ENCODE data around the gene ETV5. TPM values are rescaled to one million over a fixed set of nuclear protein-coding genes. Genes with fewer than 3 reads are reported as not detected.

Gene ETV5
- total and polyA plus RNA-seq, 2 of the 4 experiments (the other 2 are of a cell fraction): 15.7 to 20.1 TPM

DNA sequence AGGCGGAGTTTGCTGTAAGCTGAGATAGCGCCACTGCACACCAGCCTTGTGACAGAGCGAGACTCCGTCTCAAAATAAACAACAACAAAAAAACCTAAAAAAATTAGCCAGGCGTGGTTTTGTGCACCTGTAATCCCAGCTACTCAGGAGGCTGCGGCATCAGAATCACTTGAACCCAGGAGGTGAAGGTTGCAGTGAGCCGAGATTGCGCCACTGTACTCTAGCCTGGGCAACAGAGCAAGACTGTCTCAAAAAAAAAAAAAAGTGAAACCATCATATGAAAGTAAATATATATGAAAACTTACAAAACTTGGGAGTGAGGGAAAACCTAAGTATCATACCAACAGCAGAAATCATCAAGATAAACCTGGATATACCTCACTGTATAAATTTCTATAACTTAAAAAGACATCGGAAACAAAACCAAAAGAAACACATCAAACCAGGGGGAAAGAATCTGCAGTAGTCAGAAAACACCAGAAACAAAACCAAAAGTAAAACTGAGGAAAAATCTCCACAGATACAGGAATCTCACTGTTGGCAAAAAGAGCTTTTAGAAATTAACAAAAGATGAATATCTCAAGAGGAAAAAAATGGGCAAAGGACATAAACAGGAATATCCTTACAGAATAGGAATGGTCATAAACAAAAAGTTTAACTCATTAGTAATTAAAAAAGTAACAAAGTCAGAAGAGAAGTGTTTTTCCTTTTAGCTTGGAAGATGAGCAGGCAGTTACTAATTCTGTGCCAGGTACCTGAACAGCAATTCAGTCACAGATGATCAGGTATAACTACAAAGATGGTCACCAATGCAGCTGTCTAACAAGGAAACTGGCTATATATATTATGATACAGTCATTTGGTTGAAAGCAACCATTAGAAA is 41.3 kb downstream of the ETV5 start:
- Histone ChIP-seq H3K27me3 (ENCODE audit: control insufficient read depth, insufficient read depth, low read length) (no peaks in the 10 kb centered on the region), H2AK5ac (ENCODE audit: low read depth, low read length) (no peak overlapping the region), H3K4me2 (ENCODE audit: low read depth, low read length) (no peak overlapping the region), H3K14ac (replicated peaks; ENCODE audit: low read depth, low read length) (no peak overlapping the region), H4K91ac (ENCODE audit: insufficient read depth, low read depth, low read length) (no peak overlapping the region), H3K9ac (ENCODE audit: low read depth, low read length) (no peak overlapping the region), H2AFZ (replicated peaks; ENCODE audit: low read length, poor library complexity) (no peak overlapping the region), H3K9me3 (ENCODE audit: control insufficient read depth, insufficient read depth, low read length) (no peaks in the 10 kb centered on the region), H3K9me1 (ENCODE audit: insufficient read depth, low read length) (peaks cover 2% of the 10 kb centered on the region; the same call in 1 of the 2 replicates), H3K36me3 (ENCODE audit: control insufficient read depth, insufficient read depth, low read length) (peaks cover 15% of the 10 kb centered on the region), H2BK20ac (ENCODE audit: low read depth, low read length) (no peak overlapping the region), H2AK9ac (replicated peaks; ENCODE audit: low read depth, low read length, poor library complexity) (no peak overlapping the region), H3K18ac (ENCODE audit: low read depth, low read length) (no peak overlapping the region), H3K4me1 (ENCODE audit: control insufficient read depth, insufficient read depth, low read length) (peaks cover 4% of the 10 kb centered on the region; the same call in 1 of the 2 replicates), H2BK15ac (ENCODE audit: low read depth, low read length) (no peak overlapping the region), H3K4me3 (ENCODE audit: insufficient read depth, low read depth, low read length) (no peak overlapping the region), H4K8ac (ENCODE audit: low read depth in 2 of 2, low read length in 2 of 2) (no peak overlapping the region), H2BK120ac (ENCODE audit: low read depth, low read length) (no peak overlapping the region), H2BK5ac (ENCODE audit: low read depth, low read length, poor library complexity, severe bottlenecking) (no peak overlapping the region), H4K20me1 (ENCODE audit: insufficient read depth, low read length) (no peaks in the 10 kb centered on the region; the same call in 1 of the 2 replicates), H4K5ac (ENCODE audit: low read depth, low read length) (no peak overlapping the region), H3K27ac (ENCODE audit: insufficient read depth, low read length) (no peak overlapping the region), H3K23ac (ENCODE audit: low read depth, low read length) (no peak overlapping the region), H3K4ac (ENCODE audit: low read depth, low read length) (no peak overlapping the region), H3K56ac (ENCODE audit: extremely low read depth, insufficient read depth, low read length) (no peak overlapping the region), H3K79me1 (ENCODE audit: low read depth in 1 of 2, low read length in 2 of 2) (peaks cover 6 to 14% of the 10 kb centered on the region in 2 experiments; a peak in 3 of 4 replicates)
- ChIA-PET POLR2A (ENCODE audit: unreplicated experiment) (no interaction called here), CTCF (no interaction called here)
- no CpG with 5 or more reads among the region's 9 CpGs for WGBS, 2 experiments (ENCODE audit: extremely low coverage in 2 of 2, insufficient read length in 1 of 2)
- in situ Hi-C loops (cut with MboI; ENCODE audit: low sequenced_read_pairs) (no loop called here), intact Hi-C loops (cut with micrococcal nuclease) (no loop called here), dilution Hi-C loops (cut with HindIII; ENCODE audit: low sequenced_read_pairs, unreplicated experiment) (no loop called here)
- TF ChIP-seq, protein P1, sequence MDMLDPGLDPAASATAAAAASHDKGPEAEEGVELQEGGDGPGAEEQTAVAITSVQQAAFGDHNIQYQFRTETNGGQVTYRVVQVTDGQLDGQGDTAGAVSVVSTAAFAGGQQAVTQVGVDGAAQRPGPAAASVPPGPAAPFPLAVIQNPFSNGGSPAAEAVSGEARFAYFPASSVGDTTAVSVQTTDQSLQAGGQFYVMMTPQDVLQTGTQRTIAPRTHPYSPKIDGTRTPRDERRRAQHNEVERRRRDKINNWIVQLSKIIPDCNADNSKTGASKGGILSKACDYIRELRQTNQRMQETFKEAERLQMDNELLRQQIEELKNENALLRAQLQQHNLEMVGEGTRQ (IDR thresholded peaks at IDR 0.05; ENCODE audit: low read depth, low read length): no peak
- TF ChIP-seq FOS (IDR thresholded peaks at IDR 0.05; ENCODE audit: low read depth, low read length) (no peak), MAZ (IDR thresholded peaks at IDR 0.05; ENCODE audit: borderline replicate concordance, low read depth, low read length) (no peak), CHD1 (IDR thresholded peaks at IDR 0.05; ENCODE audit: low read depth, low read length) (no peak), NFE2L2 (IDR thresholded peaks at IDR 0.05; ENCODE audit: low read depth, low read length) (no peak), SMC3 (IDR thresholded peaks at IDR 0.05; ENCODE audit: low read depth, low read length) (no peak)
- TF ChIP-seq, protein P2, sequence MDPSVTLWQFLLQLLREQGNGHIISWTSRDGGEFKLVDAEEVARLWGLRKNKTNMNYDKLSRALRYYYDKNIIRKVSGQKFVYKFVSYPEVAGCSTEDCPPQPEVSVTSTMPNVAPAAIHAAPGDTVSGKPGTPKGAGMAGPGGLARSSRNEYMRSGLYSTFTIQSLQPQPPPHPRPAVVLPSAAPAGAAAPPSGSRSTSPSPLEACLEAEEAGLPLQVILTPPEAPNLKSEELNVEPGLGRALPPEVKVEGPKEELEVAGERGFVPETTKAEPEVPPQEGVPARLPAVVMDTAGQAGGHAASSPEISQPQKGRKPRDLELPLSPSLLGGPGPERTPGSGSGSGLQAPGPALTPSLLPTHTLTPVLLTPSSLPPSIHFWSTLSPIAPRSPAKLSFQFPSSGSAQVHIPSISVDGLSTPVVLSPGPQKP (IDR thresholded peaks at IDR 0.05; ENCODE audit: borderline replicate concordance, low read depth, low read length): no peak
- TF ChIP-seq, protein P3, sequence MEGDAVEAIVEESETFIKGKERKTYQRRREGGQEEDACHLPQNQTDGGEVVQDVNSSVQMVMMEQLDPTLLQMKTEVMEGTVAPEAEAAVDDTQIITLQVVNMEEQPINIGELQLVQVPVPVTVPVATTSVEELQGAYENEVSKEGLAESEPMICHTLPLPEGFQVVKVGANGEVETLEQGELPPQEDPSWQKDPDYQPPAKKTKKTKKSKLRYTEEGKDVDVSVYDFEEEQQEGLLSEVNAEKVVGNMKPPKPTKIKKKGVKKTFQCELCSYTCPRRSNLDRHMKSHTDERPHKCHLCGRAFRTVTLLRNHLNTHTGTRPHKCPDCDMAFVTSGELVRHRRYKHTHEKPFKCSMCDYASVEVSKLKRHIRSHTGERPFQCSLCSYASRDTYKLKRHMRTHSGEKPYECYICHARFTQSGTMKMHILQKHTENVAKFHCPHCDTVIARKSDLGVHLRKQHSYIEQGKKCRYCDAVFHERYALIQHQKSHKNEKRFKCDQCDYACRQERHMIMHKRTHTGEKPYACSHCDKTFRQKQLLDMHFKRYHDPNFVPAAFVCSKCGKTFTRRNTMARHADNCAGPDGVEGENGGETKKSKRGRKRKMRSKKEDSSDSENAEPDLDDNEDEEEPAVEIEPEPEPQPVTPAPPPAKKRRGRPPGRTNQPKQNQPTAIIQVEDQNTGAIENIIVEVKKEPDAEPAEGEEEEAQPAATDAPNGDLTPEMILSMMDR (conservative IDR thresholded peaks at IDR 0.05; ENCODE audit: low read depth, low read length): no peak
- no peak for DNase-seq
- no TSS peak for BruUV-seq (replicated peaks)
- ATAC-seq (ENCODE audit: low read depth): no peak

All from IMR-90 (cell line).